ENCODE results near the gene ZNF865.

DNA sequence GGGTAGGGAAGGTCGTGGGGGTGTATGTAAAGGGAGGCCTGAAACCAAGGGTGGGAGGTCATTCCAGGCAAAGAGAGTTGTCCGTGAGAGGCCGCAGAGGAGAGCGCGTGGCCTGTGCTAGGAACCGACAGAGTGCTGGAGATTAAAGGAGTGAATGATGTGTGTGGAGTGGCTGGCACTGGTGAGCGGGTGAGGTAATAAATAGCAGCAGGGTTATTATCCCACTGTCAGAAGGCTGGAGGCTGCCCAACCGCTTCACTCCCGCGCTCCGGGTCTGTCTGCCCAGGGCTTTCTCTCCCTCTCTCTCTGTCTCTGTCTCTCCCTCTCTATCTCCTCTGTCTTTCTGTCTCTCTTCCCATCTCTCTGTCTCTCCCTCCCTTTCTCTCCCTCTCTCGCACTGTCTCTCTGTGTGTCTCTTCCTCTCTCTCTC, 42.2 kb upstream of the ZNF865 start:
- TF ChIP-seq ZNF274 (IDR thresholded peaks at IDR 0.05; ENCODE audit: low read depth, low read length) (no peak), SUZ12 (IDR thresholded peaks at IDR 0.05; ENCODE audit: extremely low read depth, insufficient read depth, insufficient read length) (no peak), YY1 (IDR thresholded peaks at IDR 0.05; ENCODE audit: insufficient read depth, insufficient read length) (no peak)

All from NT2/D1 (cell line).